Choroid plexus epithelial cell (primary cell): ENCODE data around the gene NRL.

Experiments
- DNase-seq: peaks from one replicate; pipeline ENCODE4 v3.0.0-alpha.2; 2010; ENCODE audit warnings: low read depth
- H3K4me3 ChIP-seq: 2 replicates; pipeline ENCODE4 v1.5.1; 2011; ENCODE audit warnings: low read depth, mild to moderate bottlenecking, control low read depth, low read length, moderate library complexity
- CTCF ChIP-seq: conservative IDR thresholded peaks from 2 replicates; pipeline ENCODE4 v1.5.1; 2011; ENCODE audit warnings: low read depth, mild to moderate bottlenecking, control low read depth, inconsistent platforms, low read length, moderate library complexity

The NRL gene

GRCh38 chr14:24131549-24131966 lies 16.8 kb upstream of the NRL start:
- TF ChIP-seq CTCF, result no peak
- no peak overlapping the region for H3K4me3 ChIP-seq
- DNase-seq, result no peak

GRCh38 chr14:24130717-24131548 lies 16.2 kb upstream of the NRL start:
- no peak for DNase-seq
- no peak for TF ChIP-seq CTCF
- no peak overlapping the region for H3K4me3 ChIP-seq

- no peak within 1 kb of the TSS for H3K4me3 ChIP-seq
- no peak for TF ChIP-seq CTCF
- no peak for DNase-seq
These were observed 15.6 kb upstream of the NRL start, which contains the start of gene FITM1 for GRCh38 chr14:24130380-24130716. TSS of gene FITM1 (plus strand) at chr14:24130659. CDS start at chr14:24131564, 905 bp downstream.

- no peak overlapping the region for H3K4me3 ChIP-seq
- DNase-seq, result no peak
- no peak for TF ChIP-seq CTCF
These were observed 14.8 kb upstream of the NRL start for GRCh38 chr14:24129410-24129998.

- TF ChIP-seq CTCF, result no peak
- no peak for DNase-seq
- no peak overlapping the region for H3K4me3 ChIP-seq
These were observed 12.9 kb upstream of the NRL start for GRCh38 chr14:24127673-24128072.

GRCh38 chr14:24126939-24127338 lies 12.2 kb upstream of the NRL start:
- TF ChIP-seq CTCF, result no peak
- H3K4me3 ChIP-seq, result no peak overlapping the region
- DNase-seq, result no peak
